Measurements from ENCODE around the gene FLG2. TPM values are rescaled to one million over a fixed set of nuclear protein-coding genes. Genes with fewer than 3 reads are reported as not detected.
"Not testable (repeated sequence)": the region's sequence is repeated elsewhere in the genome, so short reads cannot be mapped to it uniquely, and the experiment has no call there.

FLG2 gene
- polyA plus RNA-seq, 3 donors: not detected

DNA sequence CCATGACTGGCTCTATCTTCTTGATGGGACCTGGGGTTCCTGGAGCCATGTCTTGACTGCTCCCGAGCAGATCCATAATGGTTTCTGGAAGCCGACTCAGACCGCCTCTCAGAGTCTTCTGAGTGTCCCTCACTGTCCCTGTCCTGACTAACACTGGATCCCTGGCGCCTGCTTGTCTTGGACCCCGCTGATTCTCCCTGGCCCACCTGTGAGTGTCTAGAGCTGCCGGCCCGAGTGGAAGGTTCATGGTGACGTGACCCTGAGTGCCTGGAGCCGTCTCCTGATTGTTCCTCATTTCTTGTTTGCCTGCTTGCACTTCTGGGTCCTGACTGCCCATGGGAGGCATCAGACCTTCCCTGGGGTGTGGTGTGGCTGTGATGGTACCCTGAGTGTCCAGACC lies 49.9 kb downstream of the FLG2 start:
- no peak overlapping the region for H3K9ac ChIP-seq (ENCODE audit: insufficient read depth, low read length, poor library complexity, severe bottlenecking)
- H3K4me3 ChIP-seq (replicated peaks in 1 of 3; ENCODE audit: low read depth in 2 of 3, low read length in 3 of 3): no peak overlapping the region
- Mint-ChIP-seq H3K27ac (no peak overlapping the region), H3K36me3 (no peaks in the 10 kb centered on the region), H3K4me1 (peaks cover 4% of the 10 kb centered on the region), H3K27me3 (ENCODE audit: low read depth in 3 of 3) (no peaks in the 10 kb centered on the region), H3K4me3 (no peak overlapping the region), H3K9me3 (peaks cover 54 to 75% (median 66%) of the 10 kb centered on the region in 7 donors)
- intact Hi-C loops (cut with micrococcal nuclease): no loop called here
- H2AFZ ChIP-seq (ENCODE audit: insufficient read depth, low read depth, low read length, poor library complexity, severe bottlenecking): no peak overlapping the region
- H3K4me1 ChIP-seq (ENCODE audit: control insufficient read depth in 1 of 2, insufficient read depth in 2 of 2, low read length in 2 of 2): no peaks in the 10 kb centered on the region
- TF ChIP-seq, protein P1, sequence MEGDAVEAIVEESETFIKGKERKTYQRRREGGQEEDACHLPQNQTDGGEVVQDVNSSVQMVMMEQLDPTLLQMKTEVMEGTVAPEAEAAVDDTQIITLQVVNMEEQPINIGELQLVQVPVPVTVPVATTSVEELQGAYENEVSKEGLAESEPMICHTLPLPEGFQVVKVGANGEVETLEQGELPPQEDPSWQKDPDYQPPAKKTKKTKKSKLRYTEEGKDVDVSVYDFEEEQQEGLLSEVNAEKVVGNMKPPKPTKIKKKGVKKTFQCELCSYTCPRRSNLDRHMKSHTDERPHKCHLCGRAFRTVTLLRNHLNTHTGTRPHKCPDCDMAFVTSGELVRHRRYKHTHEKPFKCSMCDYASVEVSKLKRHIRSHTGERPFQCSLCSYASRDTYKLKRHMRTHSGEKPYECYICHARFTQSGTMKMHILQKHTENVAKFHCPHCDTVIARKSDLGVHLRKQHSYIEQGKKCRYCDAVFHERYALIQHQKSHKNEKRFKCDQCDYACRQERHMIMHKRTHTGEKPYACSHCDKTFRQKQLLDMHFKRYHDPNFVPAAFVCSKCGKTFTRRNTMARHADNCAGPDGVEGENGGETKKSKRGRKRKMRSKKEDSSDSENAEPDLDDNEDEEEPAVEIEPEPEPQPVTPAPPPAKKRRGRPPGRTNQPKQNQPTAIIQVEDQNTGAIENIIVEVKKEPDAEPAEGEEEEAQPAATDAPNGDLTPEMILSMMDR (IDR thresholded peaks at IDR 0.05): no peak
- peaks cover 37 to 60% of the 10 kb centered on the region in 2 donors for H3K9me3 ChIP-seq (replicated peaks in 1 of 2; ENCODE audit: control insufficient read depth in 1 of 2, insufficient read depth in 1 of 2, low read length in 2 of 2)
- WGBS (ENCODE audit: insufficient coverage): 96% methylated on average over 9 of the region's 9 CpGs
- H3K79me2 ChIP-seq (ENCODE audit: insufficient read depth, low read length): no peaks in the 10 kb centered on the region
- H3K36me3 ChIP-seq (replicated peaks in 1 of 2; ENCODE audit: control insufficient read depth in 1 of 2, insufficient read depth in 2 of 2, low read length in 2 of 2): no peaks in the 10 kb centered on the region
- no peak for DNase-seq
- no peaks in the 10 kb centered on the region for H4K20me1 ChIP-seq (ENCODE audit: insufficient read depth, low read length)
- no peaks in the 10 kb centered on the region for H3K27me3 ChIP-seq (ENCODE audit: control insufficient read depth in 2 of 2, insufficient read depth in 2 of 2, low read length in 2 of 2)
- H3K4me2 ChIP-seq (replicated peaks; ENCODE audit: extremely low read depth, low read length, poor library complexity, severe bottlenecking): no peak overlapping the region
- no peak overlapping the region for H3K27ac ChIP-seq (ENCODE audit: low read depth in 1 of 2, low read length in 2 of 2)

DNA sequence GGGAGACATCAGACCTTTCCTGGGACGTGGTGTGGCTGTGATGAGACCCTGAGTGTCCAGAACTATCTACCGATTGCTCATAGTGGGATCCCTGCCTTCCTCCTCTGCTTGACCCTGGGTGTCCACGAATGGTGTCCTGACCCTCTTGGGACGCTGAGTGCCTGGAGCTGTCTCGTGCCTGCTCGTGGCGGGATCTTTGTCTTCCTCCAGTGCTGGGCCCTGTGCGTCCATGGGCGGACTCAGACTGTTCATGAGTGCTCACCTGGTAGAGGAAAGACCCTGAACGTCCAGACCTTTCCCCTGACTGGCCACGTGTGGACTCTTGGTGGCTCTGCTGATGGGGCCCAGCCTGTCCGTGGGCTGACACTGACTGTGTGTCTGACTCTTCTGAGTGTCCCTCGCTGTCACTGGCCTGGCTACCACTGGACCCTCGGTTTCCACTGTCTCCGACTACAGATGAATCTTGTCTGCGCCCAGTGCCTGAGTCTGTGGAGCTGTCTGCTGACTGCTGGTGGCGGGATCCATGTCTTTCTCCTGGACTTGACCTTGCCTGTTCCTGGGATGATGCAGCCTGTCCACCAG lies 50.4 kb downstream of the FLG2 start:
- H3K4me3 ChIP-seq (replicated peaks in 1 of 3; ENCODE audit: low read depth in 2 of 3, low read length in 3 of 3); intact Hi-C loops (cut with micrococcal nuclease); H3K79me2 ChIP-seq (ENCODE audit: insufficient read depth, low read length); DNase-seq; H3K4me2 ChIP-seq (replicated peaks; ENCODE audit: extremely low read depth, low read length, poor library complexity, severe bottlenecking); H3K27me3 Mint-ChIP-seq (ENCODE audit: low read depth in 3 of 3); H3K9ac ChIP-seq (ENCODE audit: insufficient read depth, low read length, poor library complexity, severe bottlenecking); H3K36me3 Mint-ChIP-seq; H3K36me3 ChIP-seq (replicated peaks in 1 of 2; ENCODE audit: control insufficient read depth in 1 of 2, insufficient read depth in 2 of 2, low read length in 2 of 2); H2AFZ ChIP-seq (ENCODE audit: insufficient read depth, low read depth, low read length, poor library complexity, severe bottlenecking); H4K20me1 ChIP-seq (ENCODE audit: insufficient read depth, low read length); H3K4me1 Mint-ChIP-seq; H3K4me1 ChIP-seq (ENCODE audit: control insufficient read depth in 1 of 2, insufficient read depth in 2 of 2, low read length in 2 of 2); H3K27ac ChIP-seq (ENCODE audit: low read depth in 1 of 2, low read length in 2 of 2); H3K27me3 ChIP-seq (ENCODE audit: control insufficient read depth in 2 of 2, insufficient read depth in 2 of 2, low read length in 2 of 2); H3K4me3 Mint-ChIP-seq: not testable (repeated sequence)
- H3K27ac Mint-ChIP-seq: peak overlapping the region in 1 of 7 donors; percentile 25
- H3K9me3 Mint-ChIP-seq: peaks cover 58 to 81% (median 72%) of the 10 kb centered on the region in 7 donors
- WGBS (ENCODE audit: insufficient coverage): 93% methylated on average over 17 of the region's 17 CpGs
- H3K9me3 ChIP-seq (replicated peaks in 1 of 2; ENCODE audit: control insufficient read depth in 1 of 2, insufficient read depth in 1 of 2, low read length in 2 of 2): peaks cover 37 to 65% of the 10 kb centered on the region in 2 donors

DNA sequence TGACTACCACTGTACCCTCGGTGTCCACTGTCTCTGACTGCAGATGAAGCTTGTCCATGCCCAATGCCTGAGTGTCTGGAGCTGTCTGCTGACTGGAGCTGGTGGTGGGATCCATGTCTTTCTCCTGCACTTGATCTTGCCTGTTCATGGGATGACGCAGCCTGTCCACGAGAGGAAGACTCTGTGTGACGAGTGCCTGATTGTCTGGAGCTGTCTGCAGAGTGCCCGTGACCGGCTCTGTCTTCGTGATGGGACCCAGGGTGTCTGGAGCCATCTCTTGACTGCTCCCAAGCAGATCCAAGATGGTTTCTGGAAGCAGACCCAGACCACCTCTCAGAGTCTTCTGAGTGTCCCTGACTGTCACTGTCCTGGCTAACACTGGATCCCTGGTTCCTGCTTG lies 51.0 kb downstream of the FLG2 start:
- H3K9ac ChIP-seq (ENCODE audit: insufficient read depth, low read length, poor library complexity, severe bottlenecking); H3K4me3 Mint-ChIP-seq; H3K27ac ChIP-seq (ENCODE audit: low read depth in 1 of 2, low read length in 2 of 2); H2AFZ ChIP-seq (ENCODE audit: insufficient read depth, low read depth, low read length, poor library complexity, severe bottlenecking); H3K4me3 ChIP-seq (replicated peaks in 1 of 3; ENCODE audit: low read depth in 2 of 3, low read length in 3 of 3); H3K27me3 ChIP-seq (ENCODE audit: control insufficient read depth in 2 of 2, insufficient read depth in 2 of 2, low read length in 2 of 2); H3K27me3 Mint-ChIP-seq (ENCODE audit: low read depth in 3 of 3); H3K79me2 ChIP-seq (ENCODE audit: insufficient read depth, low read length); H3K4me1 Mint-ChIP-seq; H3K36me3 ChIP-seq (replicated peaks in 1 of 2; ENCODE audit: control insufficient read depth in 1 of 2, insufficient read depth in 2 of 2, low read length in 2 of 2); intact Hi-C loops (cut with micrococcal nuclease); H3K36me3 Mint-ChIP-seq; H3K27ac Mint-ChIP-seq; H4K20me1 ChIP-seq (ENCODE audit: insufficient read depth, low read length); DNase-seq; H3K4me2 ChIP-seq (replicated peaks; ENCODE audit: extremely low read depth, low read length, poor library complexity, severe bottlenecking); H3K4me1 ChIP-seq (ENCODE audit: control insufficient read depth in 1 of 2, insufficient read depth in 2 of 2, low read length in 2 of 2): not testable (repeated sequence)
- peaks cover 37 to 64% of the 10 kb centered on the region in 2 donors for H3K9me3 ChIP-seq (replicated peaks in 1 of 2; ENCODE audit: control insufficient read depth in 1 of 2, insufficient read depth in 1 of 2, low read length in 2 of 2)
- peaks cover 58 to 85% (median 75%) of the 10 kb centered on the region in 7 donors for H3K9me3 Mint-ChIP-seq
- WGBS (ENCODE audit: insufficient coverage): 93% methylated on average over 7 of the region's 7 CpGs

DNA sequence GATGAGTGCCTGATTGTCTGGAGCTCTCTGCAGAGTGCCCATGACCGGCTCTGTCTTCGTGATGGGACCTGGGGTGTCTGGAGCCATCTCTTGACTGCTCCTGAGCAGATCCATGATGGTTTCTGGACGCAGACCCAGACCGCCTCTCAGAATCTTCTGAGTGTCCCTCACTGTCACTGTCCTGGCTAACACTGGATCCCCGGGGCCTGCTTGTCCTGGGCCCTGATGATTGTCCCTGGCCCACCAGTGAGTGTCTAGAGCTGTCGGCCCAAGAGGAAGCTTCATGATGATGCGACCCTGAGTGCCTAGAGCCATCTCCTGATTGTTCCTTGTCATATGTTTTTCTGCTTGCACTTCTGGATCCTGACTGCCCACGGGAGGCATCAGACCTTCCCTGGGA lies 51.8 kb downstream of the FLG2 start:
- H3K36me3 Mint-ChIP-seq; H3K4me3 ChIP-seq (replicated peaks in 1 of 3; ENCODE audit: low read depth in 2 of 3, low read length in 3 of 3); H3K27me3 Mint-ChIP-seq (ENCODE audit: low read depth in 3 of 3); H3K4me1 ChIP-seq (ENCODE audit: control insufficient read depth in 1 of 2, insufficient read depth in 2 of 2, low read length in 2 of 2); H3K79me2 ChIP-seq (ENCODE audit: insufficient read depth, low read length); H3K4me3 Mint-ChIP-seq; H3K9ac ChIP-seq (ENCODE audit: insufficient read depth, low read length, poor library complexity, severe bottlenecking); H4K20me1 ChIP-seq (ENCODE audit: insufficient read depth, low read length); H3K36me3 ChIP-seq (replicated peaks in 1 of 2; ENCODE audit: control insufficient read depth in 1 of 2, insufficient read depth in 2 of 2, low read length in 2 of 2); H3K4me2 ChIP-seq (replicated peaks; ENCODE audit: extremely low read depth, low read length, poor library complexity, severe bottlenecking); H2AFZ ChIP-seq (ENCODE audit: insufficient read depth, low read depth, low read length, poor library complexity, severe bottlenecking); H3K27me3 ChIP-seq (ENCODE audit: control insufficient read depth in 2 of 2, insufficient read depth in 2 of 2, low read length in 2 of 2); DNase-seq; H3K4me1 Mint-ChIP-seq; H3K27ac Mint-ChIP-seq; intact Hi-C loops (cut with micrococcal nuclease); H3K27ac ChIP-seq (ENCODE audit: low read depth in 1 of 2, low read length in 2 of 2): not testable (repeated sequence)
- peaks cover 37 to 56% of the 10 kb centered on the region in 2 donors for H3K9me3 ChIP-seq (replicated peaks in 1 of 2; ENCODE audit: control insufficient read depth in 1 of 2, insufficient read depth in 1 of 2, low read length in 2 of 2)
- WGBS (ENCODE audit: insufficient coverage): 92% methylated on average over 8 of the region's 8 CpGs
- peaks cover 56 to 84% (median 72%) of the 10 kb centered on the region in 7 donors for H3K9me3 Mint-ChIP-seq

Data from CD14-positive monocyte (primary cell).